Right ventricle myocardium inferior (tissue), 1 donor: ENCODE results near the gene LBHD2. TPM values are rescaled to one million over a fixed set of nuclear protein-coding genes. Genes with fewer than 3 reads are reported as not detected.
"Not testable (repeated sequence)": the region's sequence is repeated elsewhere in the genome, so short reads cannot be mapped to it uniquely, and the experiment has no call there.

Source experiments
- ATAC-seq: fragments of 200-7000 bp; cut with Tn5 transposase; one replicate; pipeline ENCODE4 v1.9.1; 2020; ENCODE audit warnings: mild to moderate bottlenecking, moderate library complexity
- DNase-seq: peaks from one replicate; pipeline ENCODE4 v3.0.0; 2021; ENCODE audit errors: missing footprints
- intact Hi-C: fragments of 100-400 bp; cut with DNase I; formaldehyde crosslinking; loops from one replicate; pipeline ENCODE4 v1.11.0; 2022
- total RNA-seq: library from RNA; stranded (reverse); fragmentation: NEBNext Ultra II Directional; extraction: Animal tissue kit (Norgen Biotek cat#: 25700); gene quantifications from one replicate; pipeline ENCODE4 v1.2.1, GENCODE V29; 2021
- donor health status: DM: no; HTN: yes; CAD: no; lungs with severe emphysema.

Gene LBHD2
- total RNA-seq, 1 donor from 2014 or later: not detected

DNA sequence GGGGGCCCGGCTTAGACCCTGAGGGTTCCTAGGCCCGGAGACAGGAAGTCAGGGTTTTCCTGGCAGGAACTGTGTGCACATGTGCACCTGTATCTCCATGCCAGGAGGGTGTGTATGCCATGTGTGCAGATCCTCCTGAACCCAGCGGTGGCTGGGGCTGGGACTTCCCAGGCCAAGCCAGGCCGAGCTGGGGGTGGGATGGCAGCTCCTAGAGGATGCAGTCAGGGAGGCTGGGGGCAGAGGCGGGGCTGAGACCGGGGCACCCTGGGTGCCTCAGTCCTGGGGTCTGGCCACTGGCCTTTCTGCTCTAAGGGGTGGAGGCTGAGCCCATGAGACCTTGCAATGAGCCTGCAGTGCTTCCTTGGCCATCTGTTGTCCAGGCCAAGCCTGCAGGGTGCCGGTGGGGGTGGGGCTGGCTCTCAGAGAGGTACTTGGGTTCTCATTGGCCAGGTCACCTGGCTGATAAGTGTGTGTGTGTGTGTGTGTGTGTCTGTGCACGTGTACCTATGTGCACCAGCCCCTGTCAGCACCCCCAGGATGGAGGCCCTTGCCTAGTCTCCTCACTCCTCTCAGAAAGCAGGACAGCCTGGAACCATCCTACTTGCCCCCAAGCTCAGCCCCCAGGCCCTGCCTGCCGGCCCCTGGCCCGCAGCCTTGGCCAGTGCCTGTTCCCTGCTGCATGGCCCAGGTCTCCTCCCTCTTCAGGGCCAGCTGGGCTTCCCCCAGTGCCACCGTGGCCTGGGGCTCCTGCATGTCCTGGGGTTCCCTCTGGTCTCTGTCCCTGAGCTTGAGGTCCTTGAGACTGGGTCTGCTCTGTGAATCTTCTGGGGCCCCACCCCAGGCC lies 28.6 kb downstream of the LBHD2 start:
- DNase-seq: no peak
- ATAC-seq: no peak
- intact Hi-C loops: no loop called here

DNA sequence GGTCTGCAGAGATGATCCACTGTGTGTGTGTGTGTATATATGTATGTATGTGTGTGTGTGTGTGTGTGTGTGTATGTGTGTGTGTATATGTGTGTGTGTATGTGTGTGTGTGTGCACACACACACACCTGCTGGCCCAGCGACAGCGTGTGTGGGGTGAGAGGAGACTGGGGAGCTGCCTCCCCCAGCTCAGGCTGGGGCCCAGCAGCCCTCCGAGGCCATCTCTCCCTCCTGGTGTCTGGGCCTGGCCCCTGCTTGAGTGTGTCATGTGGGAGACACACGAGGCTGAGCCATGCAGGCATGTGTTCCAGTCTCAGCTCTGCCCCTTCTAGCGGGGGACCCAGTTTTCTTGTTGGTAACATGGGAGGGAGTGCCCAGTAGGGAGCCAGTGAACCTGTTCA lies 29.3 kb downstream of the LBHD2 start:
- intact Hi-C loops: no loop called here
- ATAC-seq (no peak), DNase-seq (no peak)

GRCh38 chr14:103113774-103114173 lies 29.8 kb downstream of the LBHD2 start:
- intact Hi-C loops: no loop called here
- no peak for DNase-seq
- ATAC-seq: no peak

GRCh38 chr14:103115086-103115679 lies 31.2 kb downstream of the LBHD2 start:
- intact Hi-C loops, ATAC-seq, DNase-seq: not testable (repeated sequence)

GRCh38 chr14:103115845-103116572 lies 32.0 kb downstream of the LBHD2 start:
- intact Hi-C loops: no loop called here
- ATAC-seq: no peak
- DNase-seq: no peak

DNA sequence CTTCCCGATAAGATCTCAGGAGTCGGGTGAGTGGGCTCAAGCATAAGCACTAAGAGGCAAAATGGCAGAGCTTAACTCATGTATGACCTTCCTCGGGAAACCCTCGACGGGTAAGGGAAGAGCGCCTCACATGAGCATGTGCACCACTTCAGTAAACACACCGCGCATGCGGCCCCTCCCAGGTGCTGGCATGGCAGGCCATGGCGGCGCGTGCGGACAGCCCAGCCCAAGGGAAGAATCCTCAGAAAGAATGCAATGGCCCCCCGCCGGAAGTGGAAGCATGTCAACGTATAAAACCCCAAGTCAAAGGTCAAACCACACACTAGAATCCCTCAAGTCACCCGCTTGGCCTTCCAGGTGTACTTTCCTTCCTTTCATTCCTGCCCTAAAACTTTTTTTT lies 32.6 kb downstream of the LBHD2 start:
- ATAC-seq (no peak), DNase-seq (no peak)
- intact Hi-C loops: no loop called here

- intact Hi-C loops, DNase-seq, ATAC-seq: not testable (repeated sequence)
Measured at GRCh38 chr14:103117499-103117898, 33.5 kb downstream of the LBHD2 start.

GRCh38 chr14:103118018-103118662 lies 34.1 kb downstream of the LBHD2 start:
- DNase-seq (peak; percentile 92), ATAC-seq (peak; percentile 49)
- intact Hi-C loops: no loop called here

DNA sequence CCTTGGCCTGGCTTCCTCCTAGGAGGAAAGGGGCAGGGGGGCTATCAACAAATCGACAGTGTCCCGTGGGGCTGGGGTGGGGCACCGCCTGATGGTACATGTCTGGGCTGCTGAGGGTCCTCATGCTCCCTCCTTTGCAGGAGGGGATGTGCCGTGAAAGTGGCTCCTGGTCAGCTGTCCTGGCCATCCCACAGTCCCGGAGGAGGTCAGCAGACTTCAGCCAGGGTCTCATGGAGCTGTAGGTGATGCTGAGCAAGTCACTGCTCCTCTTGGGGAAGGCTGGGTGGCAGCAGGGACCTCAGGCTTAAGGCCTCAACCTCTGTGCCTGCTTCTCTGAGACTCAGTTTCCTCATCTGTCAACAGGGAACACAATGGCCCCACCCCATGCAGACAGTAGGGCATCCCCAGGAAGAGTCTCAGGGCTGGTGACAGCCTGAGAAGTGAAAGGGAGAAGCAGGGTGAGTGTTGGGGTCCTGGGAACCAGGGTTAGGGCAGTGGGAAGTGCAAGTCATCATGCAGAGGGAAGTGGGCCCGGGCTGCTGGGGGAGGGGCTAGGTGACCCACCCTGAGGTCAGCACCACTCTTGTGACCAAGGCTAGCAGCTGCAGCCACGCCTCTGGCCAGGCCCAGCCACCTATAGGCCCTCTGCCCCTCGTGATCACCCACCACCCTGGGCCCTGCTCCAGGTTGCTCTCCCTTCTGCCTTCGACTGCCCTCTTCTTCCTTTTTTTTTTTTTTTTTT lies 34.8 kb downstream of the LBHD2 start:
- peak; percentile 96 for DNase-seq
- no peak for ATAC-seq
- intact Hi-C loops: no loop called here

- ATAC-seq, intact Hi-C loops: not testable (repeated sequence)
- DNase-seq: peak; percentile 56
Measured at GRCh38 chr14:103119527-103119926, 35.5 kb downstream of the LBHD2 start.

GRCh38 chr14:103121121-103121845 lies 37.3 kb downstream of the LBHD2 start:
- DNase-seq (peak; percentile 88), ATAC-seq (peak; percentile 44)
- intact Hi-C loops: no loop called here

DNA sequence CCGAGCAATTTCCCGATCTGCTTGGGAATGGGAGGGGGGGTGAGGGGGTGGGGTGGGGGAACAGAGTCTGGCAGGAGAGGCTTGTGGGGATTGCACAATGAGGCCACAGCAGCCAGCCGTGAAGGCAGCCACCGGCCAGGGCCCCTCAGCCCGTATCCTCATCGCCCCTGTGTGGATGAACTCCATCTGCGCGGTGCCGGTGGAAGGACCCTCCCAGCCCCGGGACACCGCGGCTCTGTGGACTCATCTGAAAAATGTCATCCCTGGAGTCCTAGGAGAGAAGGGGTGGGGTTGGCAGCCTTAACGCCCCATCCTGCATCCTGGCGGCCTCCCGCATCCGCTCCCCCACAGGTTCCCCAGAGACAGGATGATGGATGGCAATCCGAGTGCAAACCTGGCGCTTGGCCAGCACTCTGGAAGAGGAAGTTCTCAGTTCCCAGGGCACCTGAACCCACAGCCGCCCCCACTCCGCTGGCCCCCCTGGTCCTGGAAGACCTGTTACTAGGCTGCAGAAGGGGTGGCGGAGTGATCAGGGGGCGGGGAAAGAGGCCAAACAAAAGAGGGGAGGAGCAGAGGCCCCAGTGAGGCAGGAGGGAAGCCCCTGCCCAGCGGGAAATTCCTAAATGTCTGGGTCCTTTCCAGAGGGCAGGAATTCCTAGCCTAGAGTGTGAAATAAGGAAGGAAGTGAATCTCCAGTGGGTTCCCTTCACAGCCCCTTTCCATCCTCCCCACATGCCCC lies 38.0 kb downstream of the LBHD2 start:
- ATAC-seq (peak; percentile 73), DNase-seq (peak; percentile 96)
- intact Hi-C loops: loop anchor here (2.0 kb wide), 1 partner anchor 17 kb away; no protein-coding TSS in a partner anchor

GRCh38 chr14:103122585-103122946 lies 38.6 kb downstream of the LBHD2 start:
- ATAC-seq (peak; percentile 4), DNase-seq (peak; percentile 75)
- intact Hi-C loops: loop anchor here (2.0 kb wide), 1 partner anchor 18 kb away; no protein-coding TSS in a partner anchor

DNA sequence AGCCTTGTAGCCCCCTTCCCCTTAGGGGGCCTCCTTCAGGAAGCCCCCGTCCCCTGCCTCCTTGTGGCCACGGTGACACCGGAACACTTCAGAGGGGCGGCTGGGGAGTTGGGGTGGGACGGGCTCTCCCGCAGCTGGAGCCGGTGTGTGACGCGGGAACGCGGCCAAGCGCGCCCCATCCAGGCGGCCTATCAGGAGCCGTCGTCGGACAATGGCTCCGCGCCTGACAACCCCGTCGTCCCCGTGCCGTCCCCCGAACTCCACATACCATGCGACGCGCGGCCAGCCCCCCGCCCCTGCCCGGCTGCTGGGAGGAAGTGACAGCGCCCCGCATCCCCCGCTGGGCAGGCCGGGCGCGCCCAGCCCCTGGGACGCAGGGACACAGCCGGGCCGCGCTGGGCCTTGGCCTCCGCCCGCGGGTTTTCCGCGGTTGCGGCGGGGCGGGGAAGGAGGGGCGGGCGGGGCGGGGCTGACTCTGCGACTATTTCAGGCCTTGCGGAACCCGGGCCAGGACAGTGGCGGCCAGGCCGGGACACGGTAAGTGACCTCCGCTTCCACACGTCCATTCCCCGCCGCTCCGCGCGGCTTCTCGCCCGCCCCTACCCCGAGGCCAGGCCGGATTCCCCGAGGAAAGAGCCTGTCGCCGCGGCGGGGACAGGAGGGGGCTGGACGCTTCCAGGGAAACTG lies 39.1 kb downstream of the LBHD2 start, which contains the start of gene TNFAIP2:
TNFAIP2 (plus strand) TSS at position 515 of the 687 bp plus-strand sequence. CDS start 2,997 bp downstream, outside the sequence.
- intact Hi-C loops: loop anchor here (2.0 kb wide), 1 partner anchor 18 kb away; no protein-coding TSS in a partner anchor
- peak; percentile 91 for DNase-seq
- ATAC-seq: peak; percentile 65

- ATAC-seq (peak; percentile 8), DNase-seq (peak; percentile 85)
- intact Hi-C loops: loop anchor here (2.0 kb wide), 1 partner anchor 19 kb away; no protein-coding TSS in a partner anchor
Measured at GRCh38 chr14:103123634-103124500, 39.9 kb downstream of the LBHD2 start.
